ENCODE measurements around the gene TMEM87B. TPM values are rescaled to one million over a fixed set of nuclear protein-coding genes. Genes with fewer than 3 reads are reported as not detected.
"Not testable (repeated sequence)": the region's sequence is repeated elsewhere in the genome, so short reads cannot be mapped to it uniquely, and the experiment has no call there.

TMEM87B gene
- polyA plus RNA-seq, 10 donors: 12.9 to 24.9 (median 18.0) TPM

GRCh38 chr2:112065966-112066365 lies 10.9 kb downstream of the TMEM87B start:
- DNase-seq: peak in 1 of 3 donors; percentile 47

- not testable (repeated sequence) for DNase-seq
These were observed 14.7 kb downstream of the TMEM87B start for GRCh38 chr2:112069794-112070193.

GRCh38 chr2:112073875-112074274 lies 18.8 kb downstream of the TMEM87B start:
- DNase-seq: no peak

- no peak for DNase-seq
These were observed 19.4 kb downstream of the TMEM87B start for GRCh38 chr2:112074506-112074905.

- no peak for DNase-seq
These were observed 20.6 kb downstream of the TMEM87B start for GRCh38 chr2:112075490-112076260.

- no peak for DNase-seq
These were observed 22.7 kb downstream of the TMEM87B start for GRCh38 chr2:112077814-112078213.

GRCh38 chr2:112081262-112081661 lies 26.2 kb downstream of the TMEM87B start:
- DNase-seq: no peak

- DNase-seq: no peak
These were observed 29.8 kb downstream of the TMEM87B start for GRCh38 chr2:112084689-112085374.

- no peak for DNase-seq
These were observed 30.3 kb downstream of the TMEM87B start for GRCh38 chr2:112085375-112085730.

- DNase-seq: peak in 1 of 3 donors; percentile 41
These were observed 31.0 kb downstream of the TMEM87B start for GRCh38 chr2:112085916-112086669.

GRCh38 chr2:112087346-112088020 lies 32.4 kb downstream of the TMEM87B start:
- no peak for DNase-seq

- no peak for DNase-seq
These were observed 34.3 kb downstream of the TMEM87B start for GRCh38 chr2:112089375-112089774.

- DNase-seq: peak in 1 of 3 donors; percentile 59
These were observed 37.4 kb downstream of the TMEM87B start for GRCh38 chr2:112092286-112093041.

- no peak for DNase-seq
These were observed 38.1 kb downstream of the TMEM87B start for GRCh38 chr2:112093216-112093615.

- peak in 1 of 3 donors; percentile 23 for DNase-seq
These were observed 40.6 kb downstream of the TMEM87B start for GRCh38 chr2:112095681-112096080.

GRCh38 chr2:112096098-112096497 lies 41.0 kb downstream of the TMEM87B start:
- peak in 1 of 3 donors; percentile 37 for DNase-seq

- DNase-seq: no peak
These were observed 53.2 kb downstream of the TMEM87B start for GRCh38 chr2:112108178-112108832.

- DNase-seq: no peak
These were observed 54.2 kb downstream of the TMEM87B start for GRCh38 chr2:112109278-112109677.

- no peak for DNase-seq
These were observed 55.9 kb downstream of the TMEM87B start for GRCh38 chr2:112110966-112111365.

- not testable (repeated sequence) for DNase-seq
These were observed 58.3 kb downstream of the TMEM87B start for GRCh38 chr2:112113354-112113753.

- no peak for DNase-seq
These were observed 63.1 kb downstream of the TMEM87B start for GRCh38 chr2:112118148-112118547.

Measured in muscle of back (tissue), 11 donors.